Activated CD8-positive, alpha-beta memory T cell treated with anti-CD3 and anti-CD28 coated beads, Interleukin-2, amount 50 U/mL, for 4 hours (primary cell): ENCODE data around the gene GLYAT.

Experiments used
- DNase-seq: peaks from one replicate; pipeline ENCODE4 v3.0.0-alpha.2; 2020

The GLYAT gene

GRCh38 chr11:58731819-58732218 is at the start of gene GLYAT:
GLYAT (minus strand) TSS chr11:58731943; CDS start chr11:58724496, 7,447 bp downstream.
- no peak for DNase-seq

- DNase-seq = no peak
Observed at GRCh38 chr11:58781345-58781744, 49.6 kb upstream of the GLYAT start.

- DNase-seq = no peak
Observed at GRCh38 chr11:58780578-58780977, 48.8 kb upstream of the GLYAT start.

GRCh38 chr11:58776891-58777710 is 45.4 kb upstream of the GLYAT start:
- DNase-seq = no peak

DNA sequence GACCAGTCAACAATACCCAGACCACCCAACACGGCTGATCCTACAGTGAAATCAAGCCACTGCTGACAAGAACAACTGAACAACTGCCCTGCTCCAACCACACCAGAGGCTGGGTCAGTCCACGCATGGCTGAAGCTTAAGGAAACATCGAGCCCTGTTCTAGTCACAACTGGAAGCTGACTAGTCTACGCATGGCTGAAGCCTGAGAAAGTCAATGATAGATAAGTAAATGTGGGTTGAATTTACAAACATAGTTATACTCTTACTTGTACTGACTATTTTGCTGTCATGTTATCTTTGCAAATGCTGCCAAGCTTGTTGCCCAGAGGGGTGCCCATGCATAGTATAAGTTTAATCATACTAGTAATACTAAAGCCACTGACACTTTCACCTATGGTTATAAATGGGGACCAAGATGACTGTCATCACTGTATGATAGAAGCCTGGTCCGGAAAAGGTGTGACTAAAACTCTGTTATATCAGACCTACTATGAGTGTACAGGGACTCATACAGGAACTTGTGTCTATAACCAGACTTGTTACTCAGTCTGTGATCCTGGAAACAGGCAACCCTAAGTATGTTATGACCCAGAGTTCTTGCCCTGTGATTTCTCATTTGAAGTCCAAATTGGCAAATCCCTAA is 43.4 kb upstream of the GLYAT start:
- DNase-seq = no peak

GRCh38 chr11:58774164-58774593 is 42.4 kb upstream of the GLYAT start:
- no peak for DNase-seq

DNA sequence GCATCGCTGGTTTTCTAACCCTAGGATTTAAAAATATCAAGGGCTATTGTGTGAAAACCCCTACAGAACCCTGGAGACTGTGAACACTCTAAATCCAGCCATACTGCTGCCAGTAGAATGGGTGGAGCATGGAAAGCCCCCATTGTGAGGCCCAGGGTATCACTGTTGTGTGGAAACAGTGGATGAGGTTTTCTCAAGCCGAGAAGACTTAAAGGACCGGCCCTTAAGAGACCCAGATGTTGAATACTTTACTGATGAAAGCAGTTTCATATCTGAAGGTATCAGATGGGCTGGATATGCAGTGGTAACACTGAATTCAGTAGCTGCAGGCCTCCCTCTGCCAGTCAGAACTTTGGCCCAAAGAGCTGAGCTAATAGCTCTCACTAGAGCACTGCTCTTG is 41.6 kb upstream of the GLYAT start:
- no peak for DNase-seq

DNA sequence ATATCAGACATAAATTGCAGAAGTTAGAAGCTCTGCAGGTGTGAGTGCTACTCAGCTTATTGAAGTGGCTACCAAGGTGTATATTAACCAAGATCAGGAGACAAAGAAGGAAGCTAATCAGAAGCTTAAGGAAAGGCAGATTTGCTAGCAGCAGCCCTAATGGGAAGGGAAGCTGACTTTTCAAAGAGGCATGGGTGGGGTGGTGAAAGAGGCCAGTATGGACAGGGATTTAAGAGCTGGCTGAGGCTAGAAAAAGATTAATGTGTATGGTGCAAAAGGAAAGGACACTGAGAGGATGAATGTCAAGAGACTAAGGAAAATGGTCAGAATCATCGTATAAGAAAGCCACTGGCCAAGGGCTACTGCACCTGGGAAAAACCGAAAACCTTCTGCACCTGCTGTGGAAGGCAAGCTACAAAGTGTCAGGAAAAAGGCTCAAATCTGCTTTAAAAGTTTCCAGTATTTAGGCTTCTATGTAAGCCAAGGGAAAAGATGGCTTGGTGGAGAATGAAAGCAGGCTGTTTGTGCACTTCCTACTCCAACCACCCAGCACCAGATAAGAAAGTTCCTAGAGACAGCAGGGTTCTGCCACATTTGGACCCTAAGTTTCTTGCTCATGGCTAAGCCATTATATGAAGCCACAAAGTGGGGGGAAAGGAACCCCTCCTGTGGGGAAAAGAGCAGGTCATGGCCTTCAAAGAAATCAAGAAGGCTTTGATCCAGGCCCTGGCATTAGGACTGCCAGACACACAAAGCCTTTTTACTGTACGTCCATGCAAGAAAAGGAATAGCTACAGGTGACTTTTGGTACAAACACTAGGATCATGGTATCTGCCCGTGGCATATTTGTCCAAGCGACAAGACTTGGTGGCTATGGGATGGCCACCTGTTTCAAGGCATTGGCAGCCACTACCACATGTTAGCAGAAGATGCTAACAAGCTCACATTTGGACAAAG is 40.9 kb upstream of the GLYAT start:
- no peak for DNase-seq

DNA sequence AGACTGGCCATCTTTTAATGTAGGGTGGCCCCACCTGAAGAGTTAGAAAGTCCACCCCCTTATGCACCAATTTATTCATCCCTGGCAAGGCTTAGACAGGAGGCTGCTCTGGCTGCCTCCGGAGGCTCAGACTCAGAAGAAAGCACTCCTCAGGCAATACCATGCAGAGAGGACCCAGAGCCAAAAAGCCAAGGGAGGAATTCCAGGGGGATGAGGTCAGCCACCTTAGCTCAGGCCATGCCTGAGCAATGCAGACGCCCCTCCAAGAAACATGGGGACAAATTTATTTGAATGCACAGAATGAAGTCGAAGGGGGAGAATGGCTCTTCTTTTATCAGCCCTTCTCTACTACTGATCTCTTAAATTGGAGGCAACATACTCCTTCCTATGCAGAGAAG is 39.7 kb upstream of the GLYAT start:
- DNase-seq = no peak

- DNase-seq = no peak
Observed at GRCh38 chr11:58770627-58771457, 39.1 kb upstream of the GLYAT start.

DNA sequence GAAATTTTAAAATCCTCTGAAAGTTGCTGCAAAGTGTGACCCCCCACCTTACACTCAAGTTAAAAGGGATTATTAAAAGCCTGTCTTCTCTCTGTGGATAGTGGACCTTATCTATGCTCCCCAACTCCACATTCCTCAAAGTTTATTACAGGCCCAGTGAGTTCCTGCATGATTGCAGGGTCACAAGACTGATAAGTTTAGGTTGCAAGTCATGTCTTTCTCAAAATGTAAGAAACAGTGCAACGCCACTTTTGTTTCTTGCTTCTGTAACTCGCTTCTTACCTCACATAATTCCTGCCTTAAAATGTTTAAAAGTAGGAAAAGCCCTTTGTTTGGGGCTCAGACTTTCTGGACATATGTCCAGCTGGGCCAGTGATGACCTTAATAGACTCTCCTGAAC is 38.4 kb upstream of the GLYAT start:
- DNase-seq = no peak

DNA sequence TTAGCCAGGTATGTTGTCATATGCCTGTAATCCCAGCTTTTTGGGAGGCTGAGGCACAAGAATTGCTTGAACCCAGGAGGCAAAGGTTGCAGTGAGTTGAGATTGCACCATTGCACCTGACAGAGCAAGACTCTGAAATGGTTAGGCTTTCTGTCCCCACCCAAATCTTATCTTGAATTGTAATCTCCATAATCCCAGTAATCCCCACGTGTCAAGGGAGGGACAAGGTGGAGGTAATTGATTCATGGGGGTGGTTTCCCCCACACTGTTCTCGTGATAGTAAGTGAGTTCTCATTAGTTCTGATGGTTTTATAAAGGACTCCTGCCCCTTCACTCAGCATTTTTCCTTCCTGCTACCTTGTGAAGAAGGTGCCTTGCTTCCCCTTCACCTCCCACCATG is 37.6 kb upstream of the GLYAT start:
- DNase-seq = no peak

DNA sequence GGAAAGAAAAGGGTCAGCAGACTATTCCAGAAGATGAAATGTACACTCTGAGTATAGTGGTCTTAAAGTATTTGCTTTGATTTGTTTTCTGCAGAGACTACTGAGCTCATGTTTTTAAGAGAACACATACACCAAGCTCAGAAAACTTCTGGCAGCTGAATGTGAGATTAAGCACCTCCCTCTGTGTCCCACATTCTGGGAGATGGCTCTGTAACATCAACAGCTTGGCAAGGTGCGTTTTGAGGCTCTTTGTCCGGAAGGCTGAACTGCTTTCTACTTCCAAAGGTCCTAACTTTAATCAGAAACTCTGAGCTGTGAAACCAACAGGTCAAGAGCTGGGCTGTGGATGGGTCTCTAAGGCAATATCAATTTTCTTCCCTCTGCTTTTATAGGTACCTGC is 36.4 kb upstream of the GLYAT start:
- no peak for DNase-seq

DNA sequence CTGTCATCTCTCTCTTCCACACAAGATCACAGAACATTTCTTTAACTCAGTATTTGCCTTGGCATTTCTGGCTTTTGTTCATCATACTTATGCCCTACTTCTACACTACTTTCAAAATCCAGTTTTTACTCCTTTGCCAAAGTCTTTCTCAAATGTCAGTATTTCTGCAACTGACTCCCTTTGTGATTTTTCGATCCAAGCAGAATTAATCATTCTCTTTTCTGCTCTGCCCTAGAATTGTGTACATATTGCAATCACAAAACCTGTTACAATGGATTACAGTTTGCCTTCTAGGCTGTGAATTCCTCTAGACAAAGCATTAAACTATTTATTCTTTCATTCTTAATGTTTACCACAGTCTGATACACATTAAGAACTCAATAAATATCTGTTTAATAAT is 33.3 kb upstream of the GLYAT start:
- DNase-seq = no peak

DNA sequence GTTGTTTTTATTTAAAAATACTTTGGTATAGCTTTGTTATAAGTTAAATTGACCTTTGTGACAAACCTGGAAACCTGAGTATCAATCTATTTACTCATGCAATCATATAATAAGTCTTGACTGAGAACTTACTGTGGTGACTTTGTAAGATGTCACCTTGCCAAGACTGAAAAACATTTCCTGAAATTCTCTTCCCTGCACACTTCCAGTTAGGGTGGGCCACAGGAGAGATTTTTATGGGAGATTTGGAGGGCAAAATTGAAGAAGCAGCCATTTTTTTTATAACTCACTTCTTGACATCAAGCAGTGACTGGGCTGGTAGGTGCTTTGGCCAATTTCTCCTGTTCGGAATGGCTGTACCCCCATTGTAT is 31.4 kb upstream of the GLYAT start:
- no peak for DNase-seq

DNA sequence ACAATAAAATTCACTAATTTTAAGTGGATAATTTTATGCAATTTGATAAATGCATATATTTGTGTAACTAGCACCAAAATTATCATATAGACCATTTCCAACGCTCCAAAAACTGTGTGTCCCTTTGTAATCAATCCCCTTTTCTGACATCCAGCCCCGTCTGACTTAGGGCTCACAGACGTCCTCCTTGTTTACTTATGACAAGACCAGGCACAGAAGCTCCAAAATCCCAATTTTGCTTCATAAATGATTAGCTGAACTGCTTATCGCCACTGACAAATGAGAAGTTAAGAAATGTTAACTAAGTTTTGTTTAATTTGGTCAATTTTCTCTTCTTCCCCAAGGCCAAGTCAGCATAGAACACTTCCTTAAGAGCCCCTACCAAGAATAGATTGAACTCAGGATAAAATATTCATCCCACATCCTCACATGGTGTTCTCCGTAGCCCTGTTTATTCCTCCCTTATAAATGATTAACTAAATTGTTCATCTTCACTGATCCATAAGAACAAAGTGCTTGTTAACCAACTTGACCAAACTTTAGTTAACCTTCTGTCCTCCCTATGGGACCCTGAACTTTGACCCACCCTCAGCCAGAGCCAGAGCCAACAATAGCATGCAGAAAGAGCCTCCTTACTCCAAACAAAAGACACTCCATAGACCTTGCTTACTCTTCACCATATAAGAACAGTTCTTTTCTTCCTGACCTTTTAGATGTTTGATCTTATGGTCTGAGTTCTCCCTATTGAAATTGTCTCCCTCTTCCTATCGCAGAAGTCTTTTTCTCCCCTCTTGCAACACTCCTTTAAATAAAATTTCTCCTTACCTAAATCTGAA is 30.8 kb upstream of the GLYAT start:
- no peak for DNase-seq

- no peak for DNase-seq
Observed at GRCh38 chr11:58757439-58757838, 25.7 kb upstream of the GLYAT start.

DNA sequence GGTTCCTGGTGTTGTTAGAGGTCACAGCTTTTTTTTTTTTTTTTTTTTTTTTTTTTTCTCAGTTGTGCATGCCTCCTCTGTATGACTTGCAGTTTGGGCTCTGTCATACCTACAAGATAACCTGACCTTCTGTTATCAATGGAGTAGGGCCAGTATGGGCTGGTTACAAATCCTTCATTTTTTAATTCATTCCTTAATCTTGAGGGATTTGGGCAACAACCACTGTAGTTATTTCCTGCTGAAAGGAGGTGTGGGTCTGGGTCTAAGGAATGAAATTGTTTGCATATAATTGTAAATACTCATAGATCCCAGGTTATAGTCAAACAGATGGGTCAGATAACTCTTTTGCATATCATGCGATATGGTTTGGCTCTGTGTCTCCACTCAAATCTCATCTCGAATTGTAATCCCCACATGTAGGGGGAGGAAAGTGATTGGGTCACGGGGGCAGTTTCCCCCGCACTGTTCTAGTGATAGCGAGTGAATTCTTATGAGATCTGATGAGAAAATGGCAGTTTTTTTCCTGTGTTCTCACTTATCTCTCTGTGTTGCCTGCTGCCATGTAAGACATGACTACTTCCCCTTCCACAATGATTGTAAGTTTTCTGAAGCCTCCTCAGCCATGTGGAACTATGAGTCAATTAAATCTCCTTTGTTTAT is 14.1 kb upstream of the GLYAT start:
- DNase-seq = no peak

DNA sequence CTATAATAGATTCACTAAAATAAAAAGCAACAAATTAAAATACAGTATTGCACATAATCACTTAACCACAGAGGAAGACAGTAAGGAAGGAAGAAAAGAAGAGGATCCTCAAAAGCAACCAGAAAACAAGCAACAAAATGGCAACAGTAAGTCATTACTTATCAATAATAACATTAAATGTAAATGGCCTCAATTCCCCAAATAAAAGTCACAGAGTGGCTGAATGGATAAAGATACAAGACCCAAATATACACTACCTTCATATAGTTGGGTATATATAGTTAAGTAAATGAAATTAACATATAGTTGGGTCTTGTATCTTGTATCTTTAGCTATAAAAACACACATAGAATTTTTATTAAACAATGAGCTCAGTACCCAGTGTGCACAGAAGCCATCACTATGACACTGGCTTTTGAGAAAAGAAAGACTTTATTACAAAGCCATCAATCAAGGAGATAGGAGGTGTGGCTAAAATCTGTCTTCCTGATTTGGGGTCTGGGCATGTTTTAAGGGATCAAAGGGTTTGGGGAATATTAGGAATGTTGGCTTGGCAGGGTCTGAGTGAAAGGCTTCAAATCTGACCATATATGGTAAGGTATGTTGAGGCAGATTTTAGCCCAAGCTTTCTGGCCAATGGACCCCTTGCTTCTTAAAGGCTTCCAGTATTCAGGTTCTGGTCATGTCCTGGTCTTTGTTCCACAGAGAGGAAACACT is 13.4 kb upstream of the GLYAT start:
- no peak for DNase-seq
